ENCODE results near the gene RNU5D-1. TPM values are rescaled to one million over a fixed set of nuclear protein-coding genes. Genes with fewer than 3 reads are reported as not detected.
A peak's percentile ranks its signal among the peaks of the same experiment; 100 is the strongest.

Gene RNU5D-1
- total RNA-seq, 4 donors from 2014 or later, result not detected

DNA sequence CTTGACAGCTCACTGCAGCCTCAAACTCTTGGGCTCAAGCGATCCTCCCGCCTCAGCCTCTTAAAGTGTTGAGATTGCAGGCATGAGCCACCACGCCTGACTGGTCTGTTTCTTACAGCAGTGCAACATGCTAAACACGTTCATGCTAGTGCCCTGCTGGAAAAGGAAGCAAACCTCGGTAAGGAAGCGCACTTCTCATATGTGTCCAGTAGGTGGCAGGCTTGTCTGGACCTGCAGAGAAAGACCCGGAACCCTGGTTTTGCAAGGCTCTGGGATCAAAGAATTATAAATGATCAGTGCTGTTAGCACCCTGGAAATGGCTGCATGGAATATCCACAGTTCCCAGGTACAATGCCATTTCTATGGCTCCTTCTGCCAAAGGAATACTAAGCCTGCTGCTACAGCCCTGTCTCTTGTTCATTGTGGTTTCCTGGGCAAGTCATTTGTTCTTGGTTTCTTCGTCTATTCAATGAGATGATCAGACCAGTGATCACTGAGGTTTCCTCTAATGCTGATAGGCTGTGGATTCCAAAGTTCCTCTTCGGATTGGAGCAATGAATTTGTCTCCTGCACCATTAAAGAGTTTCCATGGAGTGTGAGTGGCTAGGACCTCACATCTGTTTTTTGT, 15.9 kb downstream of the RNU5D-1 start:
- no peaks in the 10 kb centered on the region for H3K27me3 ChIP-seq
- H3K4me1 ChIP-seq, result peaks cover 0 to 10% (median 10%) of the 10 kb centered on the region in 4 donors
- WGBS, 2 donors, result 8 to 13% methylated on average over 9 of the region's 9 CpGs
- H3K9me3 ChIP-seq, result no peaks in the 10 kb centered on the region
- H3K27ac ChIP-seq, result peak overlapping the region in 1 of 4 donors; percentile 15
- no peak for TF ChIP-seq EP300 (IDR thresholded peaks at IDR 0.05)
- TF ChIP-seq, protein P1, sequence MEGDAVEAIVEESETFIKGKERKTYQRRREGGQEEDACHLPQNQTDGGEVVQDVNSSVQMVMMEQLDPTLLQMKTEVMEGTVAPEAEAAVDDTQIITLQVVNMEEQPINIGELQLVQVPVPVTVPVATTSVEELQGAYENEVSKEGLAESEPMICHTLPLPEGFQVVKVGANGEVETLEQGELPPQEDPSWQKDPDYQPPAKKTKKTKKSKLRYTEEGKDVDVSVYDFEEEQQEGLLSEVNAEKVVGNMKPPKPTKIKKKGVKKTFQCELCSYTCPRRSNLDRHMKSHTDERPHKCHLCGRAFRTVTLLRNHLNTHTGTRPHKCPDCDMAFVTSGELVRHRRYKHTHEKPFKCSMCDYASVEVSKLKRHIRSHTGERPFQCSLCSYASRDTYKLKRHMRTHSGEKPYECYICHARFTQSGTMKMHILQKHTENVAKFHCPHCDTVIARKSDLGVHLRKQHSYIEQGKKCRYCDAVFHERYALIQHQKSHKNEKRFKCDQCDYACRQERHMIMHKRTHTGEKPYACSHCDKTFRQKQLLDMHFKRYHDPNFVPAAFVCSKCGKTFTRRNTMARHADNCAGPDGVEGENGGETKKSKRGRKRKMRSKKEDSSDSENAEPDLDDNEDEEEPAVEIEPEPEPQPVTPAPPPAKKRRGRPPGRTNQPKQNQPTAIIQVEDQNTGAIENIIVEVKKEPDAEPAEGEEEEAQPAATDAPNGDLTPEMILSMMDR (IDR thresholded peaks at IDR 0.05), result peak; percentile 75 to 94 (median 89)
- no peak for TF ChIP-seq POLR2A (IDR thresholded peaks at IDR 0.05)
- no peaks in the 10 kb centered on the region for H3K36me3 ChIP-seq
- peak; percentile 45 to 71 for DNase-seq (ENCODE audit: low spot score in 2 of 2)
- H3K4me3 ChIP-seq, result no peak overlapping the region

DNA sequence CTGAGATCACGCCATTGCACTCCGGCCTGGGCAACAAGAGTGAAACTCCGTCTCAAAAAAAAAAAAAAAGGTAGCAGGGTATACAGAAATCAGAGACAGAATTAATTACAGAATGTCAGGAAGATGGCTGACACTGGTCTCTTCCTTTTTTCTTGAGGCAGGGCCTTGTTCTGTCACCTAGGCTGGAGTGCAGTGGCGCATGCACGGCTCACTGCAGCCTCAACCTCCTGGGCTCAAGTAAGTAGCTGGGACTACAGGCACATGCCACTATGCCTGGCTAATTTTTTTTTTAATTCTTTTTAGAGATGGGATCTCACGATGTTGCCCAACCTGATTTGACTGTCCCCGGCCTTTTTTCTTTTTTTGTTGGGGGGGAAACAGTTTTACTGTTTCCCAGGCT, 16.4 kb downstream of the RNU5D-1 start:
- Histone ChIP-seq H3K36me3 (no peaks in the 10 kb centered on the region), H3K9me3 (no peaks in the 10 kb centered on the region), H3K4me3 (no peak overlapping the region), H3K4me1 (peaks cover 0 to 10% (median 10%) of the 10 kb centered on the region in 4 donors), H3K27me3 (no peaks in the 10 kb centered on the region), H3K27ac (peak overlapping the region in 1 of 4 donors; percentile 15)
- no peak for DNase-seq (ENCODE audit: low spot score in 2 of 2)
- WGBS, 2 donors, result 87 to 93% methylated on average over 7 of the region's 7 CpGs
- TF ChIP-seq, protein P1 (IDR thresholded peaks at IDR 0.05), result no peak
- no peak for TF ChIP-seq POLR2A (IDR thresholded peaks at IDR 0.05)
- TF ChIP-seq EP300 (IDR thresholded peaks at IDR 0.05), result no peak

DNA sequence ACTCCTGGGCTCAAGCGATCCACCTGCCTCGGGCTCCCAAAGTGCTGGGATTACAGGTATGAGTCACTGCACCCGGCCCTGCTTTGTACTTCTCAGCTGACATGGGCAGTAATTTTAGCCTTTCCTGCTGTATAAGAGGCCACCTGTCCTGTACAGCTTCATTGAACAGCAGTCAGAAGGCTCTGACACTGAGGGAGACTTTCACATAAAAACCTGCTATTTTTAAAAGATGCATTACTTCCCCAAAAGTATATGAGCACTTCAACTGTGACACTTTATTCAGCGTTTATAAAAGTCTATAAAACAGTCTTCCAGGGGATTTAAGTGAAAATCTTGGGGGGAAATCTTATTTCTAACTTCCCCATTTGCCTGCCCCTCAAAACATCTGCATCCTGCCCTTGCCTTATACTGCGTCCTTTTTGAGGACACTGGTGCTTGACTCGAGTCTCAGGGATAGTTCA, 17.6 kb downstream of the RNU5D-1 start:
- no peaks in the 10 kb centered on the region for H3K9me3 ChIP-seq
- H3K27ac ChIP-seq, result no peak overlapping the region
- H3K27me3 ChIP-seq, result no peaks in the 10 kb centered on the region
- H3K36me3 ChIP-seq, result no peaks in the 10 kb centered on the region
- WGBS, 2 donors, result 56 to 58% methylated on average over 6 of the region's 6 CpGs
- DNase-seq (ENCODE audit: low spot score in 2 of 2), result no peak
- H3K4me3 ChIP-seq, result no peak overlapping the region
- H3K4me1 ChIP-seq, result peaks cover 0 to 12% (median 10%) of the 10 kb centered on the region in 4 donors
- TF ChIP-seq, protein P1 (IDR thresholded peaks at IDR 0.05), result no peak
- TF ChIP-seq POLR2A (IDR thresholded peaks at IDR 0.05), result no peak
- TF ChIP-seq EP300 (IDR thresholded peaks at IDR 0.05), result no peak

DNA sequence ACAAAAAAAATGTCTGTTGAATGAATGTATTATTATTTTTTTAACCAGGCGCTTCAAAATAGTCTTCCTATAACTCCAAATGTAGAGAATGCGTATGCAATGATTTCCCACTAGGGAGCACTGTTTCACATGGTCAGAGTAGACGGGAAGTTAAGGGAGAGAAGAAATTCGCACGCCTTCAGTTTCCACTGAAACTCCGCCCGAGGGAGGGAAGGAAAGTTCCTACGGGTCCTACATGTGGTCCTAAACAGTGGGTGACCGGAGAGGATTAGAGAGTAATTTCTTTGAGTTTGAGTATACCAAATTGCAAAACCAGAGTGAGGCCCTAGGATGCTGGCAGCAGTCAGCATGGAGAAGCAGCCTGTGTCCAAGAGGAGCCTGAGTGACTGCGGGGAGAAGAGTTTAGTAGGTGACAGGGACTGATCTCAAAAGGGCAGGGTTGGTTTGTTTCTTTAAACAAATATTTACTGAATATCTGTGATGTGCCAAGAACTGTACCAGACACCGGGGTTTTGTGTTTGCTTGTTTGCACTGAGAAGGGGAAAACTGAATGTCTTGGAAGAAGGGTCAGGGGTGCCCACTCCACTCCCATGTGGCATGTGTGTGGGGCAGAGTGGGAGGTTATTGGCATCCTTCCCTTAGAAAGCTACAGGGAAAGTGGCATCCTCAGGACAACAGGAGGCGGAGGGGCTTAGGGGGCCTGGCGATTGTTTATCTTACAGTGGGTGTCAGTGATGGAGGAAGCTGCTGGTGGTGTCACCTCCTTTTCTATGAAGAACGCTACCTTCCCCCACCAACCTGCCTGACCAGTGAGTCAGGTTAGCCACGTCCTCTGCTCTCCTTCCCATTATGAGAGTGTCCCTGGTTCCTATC, 22.8 kb downstream of the RNU5D-1 start:
- 34 to 35% methylated on average over 15 of the region's 15 CpGs for WGBS, 2 donors
- H3K4me1 ChIP-seq, result peaks cover 0 to 12% (median 0%) of the 10 kb centered on the region in 4 donors
- TF ChIP-seq EP300 (IDR thresholded peaks at IDR 0.05) (no peak), POLR2A (IDR thresholded peaks at IDR 0.05) (no peak)
- TF ChIP-seq, protein P1 (IDR thresholded peaks at IDR 0.05), result peak; percentile 52 to 76 (median 61)

More for the DNA sequence above, 22.8 kb downstream of the RNU5D-1 start:
- H3K36me3 ChIP-seq, result no peaks in the 10 kb centered on the region
- no peaks in the 10 kb centered on the region for H3K27me3 ChIP-seq
- peak overlapping the region in 1 of 4 donors; percentile 30 for H3K4me3 ChIP-seq
- H3K9me3 ChIP-seq, result no peaks in the 10 kb centered on the region
- peak in 1 of 2 donors; percentile 44 for DNase-seq (ENCODE audit: low spot score in 2 of 2)
- H3K27ac ChIP-seq, result no peak overlapping the region

Measured in tibial nerve (tissue), 4 donors.